Neural crest cell (in vitro differentiated cells): ENCODE measurements around the gene TBXAS1. TPM values are rescaled to one million over a fixed set of nuclear protein-coding genes. Genes with fewer than 3 reads are reported as not detected.

ENCODE experiments used
- DNase-seq: peaks from one replicate; pipeline ENCODE4 v3.0.0; 2021; ENCODE audit warnings: low read depth, mixed read lengths, low spot score
- H3K27ac Mint-ChIP-seq: one replicate; pipeline ENCODE4 v1.8.0; 2021; ENCODE audit warnings: mild to moderate bottlenecking, mixed read lengths; ENCODE audit not compliant: unreplicated experiment
- H3K27me3 Mint-ChIP-seq: 2 replicates; pipeline ENCODE4 v1.8.0; 2021; ENCODE audit warnings: low read depth, mild to moderate bottlenecking, mixed read lengths
- H3K36me3 Mint-ChIP-seq: 2 replicates; pipeline ENCODE4 v1.8.0; 2021; ENCODE audit warnings: low read depth, mild to moderate bottlenecking, mixed read lengths
- H3K4me1 Mint-ChIP-seq: 2 replicates; pipeline ENCODE4 v1.8.0; 2021; ENCODE audit warnings: mixed read lengths
- H3K4me3 Mint-ChIP-seq: one replicate; pipeline ENCODE4 v1.8.0; 2021; ENCODE audit warnings: mild to moderate bottlenecking, mixed read lengths
- H3K9me3 Mint-ChIP-seq: 2 replicates; pipeline ENCODE4 v1.8.0; 2021; ENCODE audit warnings: mixed read lengths
- total RNA-seq: library from RNA; stranded (reverse); gene quantifications from 2 replicates; pipeline ENCODE4 v1.2.1, GENCODE V29; 2021
- TF ChIP-seq, protein P1 (sequence below): fragments of 200-600 bp; sonication (generic); conservative IDR thresholded peaks from 2 replicates; pipeline ENCODE4 v1.5.0; 2021; ENCODE audit warnings: antibody characterized with exemption, mild to moderate bottlenecking

Gene TBXAS1
- total RNA-seq, 1 donor from 2014 or later: 5.7 TPM

- TF ChIP-seq, protein P1, sequence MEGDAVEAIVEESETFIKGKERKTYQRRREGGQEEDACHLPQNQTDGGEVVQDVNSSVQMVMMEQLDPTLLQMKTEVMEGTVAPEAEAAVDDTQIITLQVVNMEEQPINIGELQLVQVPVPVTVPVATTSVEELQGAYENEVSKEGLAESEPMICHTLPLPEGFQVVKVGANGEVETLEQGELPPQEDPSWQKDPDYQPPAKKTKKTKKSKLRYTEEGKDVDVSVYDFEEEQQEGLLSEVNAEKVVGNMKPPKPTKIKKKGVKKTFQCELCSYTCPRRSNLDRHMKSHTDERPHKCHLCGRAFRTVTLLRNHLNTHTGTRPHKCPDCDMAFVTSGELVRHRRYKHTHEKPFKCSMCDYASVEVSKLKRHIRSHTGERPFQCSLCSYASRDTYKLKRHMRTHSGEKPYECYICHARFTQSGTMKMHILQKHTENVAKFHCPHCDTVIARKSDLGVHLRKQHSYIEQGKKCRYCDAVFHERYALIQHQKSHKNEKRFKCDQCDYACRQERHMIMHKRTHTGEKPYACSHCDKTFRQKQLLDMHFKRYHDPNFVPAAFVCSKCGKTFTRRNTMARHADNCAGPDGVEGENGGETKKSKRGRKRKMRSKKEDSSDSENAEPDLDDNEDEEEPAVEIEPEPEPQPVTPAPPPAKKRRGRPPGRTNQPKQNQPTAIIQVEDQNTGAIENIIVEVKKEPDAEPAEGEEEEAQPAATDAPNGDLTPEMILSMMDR: no peak
- Mint-ChIP-seq H3K4me3 (no peak overlapping the region), H3K9me3 (no peaks in the 10 kb centered on the region), H3K27ac (no peak overlapping the region), H3K4me1 (no peaks in the 10 kb centered on the region), H3K27me3 (peaks cover 4% of the 10 kb centered on the region), H3K36me3 (no peaks in the 10 kb centered on the region)
- no peak for DNase-seq
These were observed 158.8 kb downstream of the TBXAS1 start for GRCh38 chr7:139987691-139988516.

DNA sequence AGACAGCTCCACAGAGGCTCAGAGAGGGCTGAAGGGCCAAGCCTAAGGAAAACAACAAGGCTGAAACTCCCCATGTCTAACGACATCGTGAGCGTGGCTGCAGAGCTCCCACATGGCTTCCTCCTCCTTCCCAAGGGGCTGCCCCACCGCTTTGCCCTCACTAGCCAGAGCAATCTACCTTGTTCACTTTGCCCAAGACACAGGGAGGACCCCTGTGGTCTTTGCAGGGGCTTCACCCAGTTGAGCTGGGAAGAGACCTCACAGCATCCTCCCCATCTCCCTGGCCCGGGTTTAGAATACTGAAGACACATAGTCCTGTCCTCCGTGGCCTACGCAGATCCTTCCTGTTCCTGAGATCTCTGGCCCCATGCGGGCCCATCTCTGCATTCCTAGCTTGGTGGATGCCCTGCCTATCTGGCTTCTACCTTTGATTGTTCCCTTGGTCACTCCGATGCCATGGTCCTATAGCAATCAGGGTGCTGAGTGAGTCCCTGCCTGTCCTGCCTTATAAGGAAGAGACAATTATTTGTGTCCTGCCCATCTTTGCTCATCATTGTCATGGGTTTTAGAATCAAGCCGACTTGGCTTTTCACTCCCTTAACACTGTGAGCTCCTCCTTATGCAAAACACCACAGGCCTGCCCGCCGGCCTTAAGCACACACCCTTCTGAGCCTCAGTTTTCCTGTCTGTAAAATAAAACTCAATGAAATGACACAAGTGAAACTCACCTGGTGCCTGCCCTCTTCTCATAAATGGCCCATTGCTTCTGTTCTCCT lies 160.5 kb downstream of the TBXAS1 start:
- Mint-ChIP-seq H3K9me3 (no peaks in the 10 kb centered on the region), H3K4me3 (no peak overlapping the region), H3K27me3 (no peaks in the 10 kb centered on the region), H3K27ac (no peak overlapping the region), H3K4me1 (peaks cover under 1% of the 10 kb centered on the region), H3K36me3 (no peaks in the 10 kb centered on the region)
- TF ChIP-seq, protein P1: no peak
- DNase-seq: no peak

GRCh38 chr7:139990142-139990535 lies 161.1 kb downstream of the TBXAS1 start:
- H3K9me3 Mint-ChIP-seq: no peaks in the 10 kb centered on the region
- no peaks in the 10 kb centered on the region for H3K27me3 Mint-ChIP-seq
- H3K4me3 Mint-ChIP-seq: no peak overlapping the region
- DNase-seq: no peak
- TF ChIP-seq, protein P1: no peak
- no peak overlapping the region for H3K27ac Mint-ChIP-seq
- no peaks in the 10 kb centered on the region for H3K36me3 Mint-ChIP-seq
- peaks cover 5% of the 10 kb centered on the region for H3K4me1 Mint-ChIP-seq

DNA sequence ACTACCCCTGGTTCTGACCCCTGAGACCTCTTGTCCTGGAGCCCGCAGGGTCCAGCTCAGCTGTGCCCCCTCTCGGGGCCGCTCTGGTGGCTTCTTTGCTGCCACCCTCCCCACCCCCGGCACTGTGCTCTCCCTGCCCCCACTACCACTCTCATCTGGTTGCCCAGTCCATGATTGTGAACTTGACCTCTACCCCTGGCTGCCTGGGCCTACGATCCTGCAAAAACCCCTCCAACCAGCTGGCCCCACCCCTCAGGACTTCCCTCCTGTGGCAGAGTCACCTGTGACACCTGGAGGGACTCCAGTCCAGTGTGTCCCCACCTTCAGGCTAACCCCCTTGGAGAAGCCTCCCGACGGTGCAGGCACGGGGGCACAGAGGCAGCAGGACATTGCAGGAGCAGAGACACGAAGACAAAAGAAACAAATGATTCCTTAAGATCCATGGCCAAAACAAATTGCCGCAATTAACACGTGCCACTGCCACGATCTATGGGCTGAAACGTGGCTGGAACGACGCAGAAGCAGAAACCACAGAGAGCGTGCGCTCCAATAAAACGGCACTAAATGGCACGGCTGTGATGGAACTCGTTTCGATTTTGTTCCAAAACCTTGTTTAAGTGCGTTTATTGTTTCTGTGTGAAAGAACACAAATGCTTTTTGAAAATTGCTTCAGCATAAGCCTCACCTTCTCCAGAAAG lies 161.7 kb downstream of the TBXAS1 start:
- no peaks in the 10 kb centered on the region for H3K36me3 Mint-ChIP-seq
- peaks cover 6% of the 10 kb centered on the region for H3K4me1 Mint-ChIP-seq
- TF ChIP-seq, protein P1: no peak
- H3K27me3 Mint-ChIP-seq: no peaks in the 10 kb centered on the region
- no peak overlapping the region for H3K4me3 Mint-ChIP-seq
- H3K9me3 Mint-ChIP-seq: no peaks in the 10 kb centered on the region
- H3K27ac Mint-ChIP-seq: peak overlapping the region; percentile 67
- no peak for DNase-seq

DNA sequence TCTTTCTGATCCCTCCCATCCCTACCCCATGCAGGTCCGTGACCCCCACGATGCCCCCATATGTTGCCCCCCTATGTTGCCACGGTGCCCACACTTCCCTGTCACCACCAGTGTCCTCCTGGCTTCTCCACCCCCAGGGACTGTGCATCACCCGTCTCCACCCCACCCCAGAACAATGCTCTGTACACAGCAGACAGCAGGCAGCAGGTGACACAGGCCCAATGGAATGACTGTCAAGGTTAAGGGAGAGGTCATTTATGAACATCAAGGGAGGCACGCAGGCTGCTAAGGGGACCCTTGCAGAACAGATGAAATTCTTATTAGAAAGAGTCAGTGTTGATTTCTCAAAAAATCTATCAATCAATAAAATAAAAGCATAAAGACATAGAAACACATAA lies 162.2 kb downstream of the TBXAS1 start:
- no peak overlapping the region for H3K4me3 Mint-ChIP-seq
- no peaks in the 10 kb centered on the region for H3K9me3 Mint-ChIP-seq
- no peaks in the 10 kb centered on the region for H3K27me3 Mint-ChIP-seq
- H3K36me3 Mint-ChIP-seq: no peaks in the 10 kb centered on the region
- TF ChIP-seq, protein P1: no peak
- H3K4me1 Mint-ChIP-seq: peaks cover 9% of the 10 kb centered on the region
- no peak for DNase-seq
- no peak overlapping the region for H3K27ac Mint-ChIP-seq
